Osteocyte (in vitro differentiated cells): Measurements from ENCODE around the gene FOXD4L3. TPM values are rescaled to one million over a fixed set of nuclear protein-coding genes. Genes with fewer than 3 reads are reported as not detected.
"Not testable (repeated sequence)": the region's sequence is repeated elsewhere in the genome, so short reads cannot be mapped to it uniquely, and the experiment has no call there.

Experiments used
- DNase-seq: peaks from one replicate; pipeline ENCODE4 v3.0.0; 2021; ENCODE audit warnings: mixed read lengths; ENCODE audit not compliant: unreplicated experiment; ENCODE audit errors: extremely low spot score
- H3K27ac Mint-ChIP-seq: one replicate; pipeline ENCODE4 v1.8.0; 2021; ENCODE audit warnings: mild to moderate bottlenecking, mixed read lengths; ENCODE audit not compliant: unreplicated experiment
- H3K27me3 Mint-ChIP-seq: one replicate; pipeline ENCODE4 v1.8.0; 2021; ENCODE audit warnings: mixed read lengths; ENCODE audit not compliant: unreplicated experiment
- H3K36me3 Mint-ChIP-seq: one replicate; pipeline ENCODE4 v1.8.0; 2021; ENCODE audit warnings: mixed read lengths; ENCODE audit not compliant: unreplicated experiment
- H3K4me1 Mint-ChIP-seq: one replicate; pipeline ENCODE4 v1.8.0; 2021; ENCODE audit warnings: mixed read lengths; ENCODE audit not compliant: unreplicated experiment
- H3K4me3 Mint-ChIP-seq: one replicate; pipeline ENCODE4 v1.8.0; 2021; ENCODE audit warnings: mild to moderate bottlenecking, moderate library complexity, mixed read lengths; ENCODE audit not compliant: unreplicated experiment
- H3K9me3 Mint-ChIP-seq: one replicate; pipeline ENCODE4 v1.8.0; 2021; ENCODE audit warnings: mixed read lengths; ENCODE audit not compliant: unreplicated experiment
- total RNA-seq: library from RNA; stranded (reverse); gene quantifications from 2 replicates; pipeline ENCODE4 v1.2.1, GENCODE V29; 2021
- TF ChIP-seq, protein P1 (sequence below): fragments of 200-600 bp; sonication (generic); IDR thresholded peaks from 2 replicates; pipeline ENCODE4 v1.5.0; 2021; ENCODE audit warnings: antibody characterized with exemption, mild to moderate bottlenecking, moderate library complexity

Gene FOXD4L3
- total RNA-seq, 1 donor from 2014 or later: not detected

DNA sequence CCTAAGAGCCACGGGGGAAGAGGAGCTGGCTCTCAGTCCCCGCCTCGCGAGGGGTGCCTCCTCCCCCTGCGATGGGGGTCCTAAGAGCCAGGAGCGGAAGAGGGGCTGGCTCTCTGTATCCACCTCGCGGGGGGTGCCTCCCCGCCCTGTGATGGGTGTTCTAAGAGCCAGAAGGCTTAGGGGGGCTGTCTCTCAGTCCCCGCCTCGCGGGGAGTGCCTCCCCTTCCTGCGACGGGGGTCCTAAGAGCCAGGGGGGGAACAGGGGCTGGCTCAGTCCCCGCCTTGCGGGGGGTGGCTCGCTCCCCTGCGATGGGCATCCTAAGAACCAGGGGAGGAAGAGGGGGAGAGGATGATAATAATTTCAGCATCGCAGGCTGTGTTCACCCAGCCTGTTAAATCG, 21.9 kb downstream of the FOXD4L3 start:
- H3K27ac Mint-ChIP-seq, H3K36me3 Mint-ChIP-seq, H3K4me3 Mint-ChIP-seq, DNase-seq, H3K27me3 Mint-ChIP-seq, H3K4me1 Mint-ChIP-seq, H3K9me3 Mint-ChIP-seq: not testable (repeated sequence)

DNA sequence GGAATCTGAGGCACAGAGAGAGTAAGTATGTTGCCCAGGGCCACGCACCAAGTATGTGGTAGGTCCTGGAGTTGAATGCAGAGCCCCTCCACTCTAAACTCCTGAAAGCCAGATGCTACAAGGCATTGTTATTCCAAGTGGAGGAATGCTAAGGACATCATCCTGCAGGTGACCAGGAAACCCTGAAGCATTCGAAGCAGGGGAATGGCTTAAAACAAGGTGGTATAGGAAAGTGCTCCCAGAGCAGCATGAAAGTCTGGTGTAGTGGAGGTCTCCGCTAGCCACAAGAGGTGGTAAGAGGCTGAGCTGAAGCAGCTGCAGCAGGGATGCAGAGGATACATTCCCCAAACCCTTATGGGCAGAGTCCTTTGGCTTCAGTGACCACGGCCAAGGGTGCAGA, 26.4 kb downstream of the FOXD4L3 start:
- H3K9me3 Mint-ChIP-seq, H3K4me3 Mint-ChIP-seq, H3K27ac Mint-ChIP-seq, H3K4me1 Mint-ChIP-seq, H3K27me3 Mint-ChIP-seq, H3K36me3 Mint-ChIP-seq, DNase-seq: not testable (repeated sequence)

DNA sequence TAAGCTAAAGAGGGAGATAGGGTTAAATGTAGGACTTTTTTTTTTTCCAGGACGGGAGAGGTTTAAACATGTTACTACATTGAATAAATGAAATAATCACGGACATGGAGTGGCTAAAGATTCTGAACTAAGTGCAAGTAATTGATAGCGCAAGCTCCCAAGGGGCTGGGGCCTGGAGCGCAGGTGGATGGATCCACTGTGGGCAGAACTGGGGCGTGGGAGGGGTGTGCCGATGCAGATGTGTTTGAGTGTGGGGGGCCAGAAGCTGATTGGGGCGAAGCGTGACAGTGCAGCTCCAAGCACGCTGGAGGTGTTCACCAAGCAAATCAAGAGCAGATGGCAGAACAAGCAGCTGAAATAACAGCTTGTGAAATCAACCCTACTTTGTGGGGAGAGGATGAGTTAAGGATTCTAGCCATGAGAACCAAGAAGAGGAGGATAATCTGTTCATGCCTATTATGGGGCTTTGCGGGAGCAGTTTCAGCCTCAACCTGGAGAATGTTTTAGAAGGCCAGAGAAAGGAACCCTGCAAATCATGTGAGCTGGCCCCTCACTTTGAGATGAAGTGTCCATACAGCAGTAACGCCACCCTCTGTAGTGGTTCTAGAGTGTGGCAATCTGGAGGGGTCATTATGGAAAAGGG, 28.0 kb downstream of the FOXD4L3 start:
- not testable (repeated sequence) for H3K4me1 Mint-ChIP-seq, H3K27me3 Mint-ChIP-seq, H3K36me3 Mint-ChIP-seq, H3K4me3 Mint-ChIP-seq, DNase-seq, H3K27ac Mint-ChIP-seq, H3K9me3 Mint-ChIP-seq

DNA sequence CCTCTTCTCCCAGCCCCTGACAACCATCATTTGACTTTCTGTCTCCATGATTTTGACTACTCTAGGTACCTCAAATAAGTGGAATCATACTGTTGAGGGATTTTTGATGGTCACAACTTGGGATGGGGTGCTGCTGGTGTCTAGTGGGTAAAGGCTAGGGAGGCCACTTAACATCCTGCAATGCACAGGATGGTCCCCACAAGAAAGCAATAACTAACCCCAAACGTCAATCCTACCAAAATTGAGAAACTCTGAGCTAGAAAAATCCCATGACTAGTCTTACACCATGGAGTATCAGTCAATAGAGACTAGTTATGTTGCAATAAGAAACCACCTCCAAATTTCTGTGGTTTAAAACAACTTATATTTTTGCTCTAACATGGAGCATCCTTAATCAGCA, 29.5 kb downstream of the FOXD4L3 start:
- not testable (repeated sequence) for H3K27ac Mint-ChIP-seq, H3K36me3 Mint-ChIP-seq, DNase-seq, H3K27me3 Mint-ChIP-seq, H3K4me1 Mint-ChIP-seq, H3K4me3 Mint-ChIP-seq, H3K9me3 Mint-ChIP-seq

DNA sequence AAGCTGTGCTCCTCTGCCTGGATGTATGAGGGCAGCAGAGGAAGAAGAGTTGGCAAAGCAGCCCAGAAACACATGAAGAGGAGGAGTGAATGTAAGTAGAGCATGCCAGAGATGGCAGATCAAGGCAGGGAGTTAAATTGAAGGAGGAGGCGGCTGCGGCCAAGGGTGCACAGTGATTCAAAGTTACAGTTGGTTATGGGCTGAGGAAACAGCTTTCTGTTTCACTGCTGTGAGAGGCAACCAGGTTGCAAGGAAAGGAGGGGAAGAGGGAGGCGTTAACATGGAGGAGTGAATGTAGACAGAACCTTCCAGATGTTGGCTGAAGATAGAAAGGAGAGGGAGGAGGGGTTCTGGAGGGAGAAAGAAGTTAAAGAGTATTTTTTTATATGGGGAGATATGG, 33.3 kb downstream of the FOXD4L3 start:
- not testable (repeated sequence) for H3K9me3 Mint-ChIP-seq, H3K4me1 Mint-ChIP-seq, H3K27ac Mint-ChIP-seq, H3K36me3 Mint-ChIP-seq, DNase-seq, H3K4me3 Mint-ChIP-seq
- peaks cover 13% of the 10 kb centered on the region for H3K27me3 Mint-ChIP-seq

DNA sequence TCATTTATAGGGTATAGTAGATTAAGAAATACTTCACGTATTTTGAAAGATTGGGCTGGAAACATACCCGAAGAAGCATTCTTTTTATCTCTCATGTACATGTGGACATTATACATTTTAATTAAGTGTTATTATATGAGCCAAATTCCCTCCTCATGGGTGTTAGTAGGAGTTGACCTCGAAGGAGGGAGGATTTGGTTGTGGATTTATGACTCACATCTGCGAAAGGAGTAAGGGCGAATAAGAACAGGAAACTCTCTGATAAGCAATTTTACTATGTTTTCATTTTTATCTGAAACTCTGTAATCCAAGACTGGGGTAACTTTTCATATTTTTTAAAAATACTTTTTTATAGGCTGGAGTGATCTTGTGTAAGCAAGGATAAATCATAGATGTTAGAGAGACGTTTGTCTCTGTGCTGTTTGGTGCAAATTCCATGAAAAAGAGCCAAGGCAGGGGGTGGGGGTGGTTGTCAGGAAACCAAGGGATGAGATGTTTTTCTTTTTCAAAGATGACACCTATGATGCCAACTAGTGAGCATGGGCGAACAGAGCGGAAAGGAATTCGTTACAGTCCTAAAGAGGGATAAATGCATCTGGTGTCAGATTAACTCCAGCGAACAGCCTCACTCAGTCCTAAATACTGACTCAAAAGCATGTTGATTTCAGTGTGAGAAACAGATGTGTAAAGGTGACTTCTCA, 34.1 kb downstream of the FOXD4L3 start:
- not testable (repeated sequence) for H3K9me3 Mint-ChIP-seq, H3K36me3 Mint-ChIP-seq, H3K4me3 Mint-ChIP-seq, DNase-seq, H3K27ac Mint-ChIP-seq, H3K4me1 Mint-ChIP-seq
- peaks cover 13% of the 10 kb centered on the region for H3K27me3 Mint-ChIP-seq

DNA sequence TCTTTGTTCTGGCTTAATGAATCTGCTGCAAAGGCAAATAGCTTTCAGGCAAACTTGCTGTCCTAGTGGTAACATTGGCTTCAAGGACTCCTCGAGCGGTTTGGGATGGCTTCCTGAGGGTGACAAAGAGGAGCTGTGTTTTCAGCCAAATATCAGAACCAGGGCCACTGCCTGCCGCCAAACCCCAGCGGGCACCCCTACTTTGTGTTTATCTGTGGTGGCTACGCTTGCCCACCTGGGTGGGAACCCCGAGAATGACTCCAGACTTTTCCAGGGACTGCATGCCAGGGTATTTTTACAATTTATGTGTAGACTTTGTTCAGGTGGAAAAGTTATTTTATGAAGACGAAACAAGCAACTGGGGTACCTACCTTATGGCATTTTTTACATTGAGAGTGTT, 35.3 kb downstream of the FOXD4L3 start:
- H3K36me3 Mint-ChIP-seq, H3K4me1 Mint-ChIP-seq: not testable (repeated sequence)

DNA sequence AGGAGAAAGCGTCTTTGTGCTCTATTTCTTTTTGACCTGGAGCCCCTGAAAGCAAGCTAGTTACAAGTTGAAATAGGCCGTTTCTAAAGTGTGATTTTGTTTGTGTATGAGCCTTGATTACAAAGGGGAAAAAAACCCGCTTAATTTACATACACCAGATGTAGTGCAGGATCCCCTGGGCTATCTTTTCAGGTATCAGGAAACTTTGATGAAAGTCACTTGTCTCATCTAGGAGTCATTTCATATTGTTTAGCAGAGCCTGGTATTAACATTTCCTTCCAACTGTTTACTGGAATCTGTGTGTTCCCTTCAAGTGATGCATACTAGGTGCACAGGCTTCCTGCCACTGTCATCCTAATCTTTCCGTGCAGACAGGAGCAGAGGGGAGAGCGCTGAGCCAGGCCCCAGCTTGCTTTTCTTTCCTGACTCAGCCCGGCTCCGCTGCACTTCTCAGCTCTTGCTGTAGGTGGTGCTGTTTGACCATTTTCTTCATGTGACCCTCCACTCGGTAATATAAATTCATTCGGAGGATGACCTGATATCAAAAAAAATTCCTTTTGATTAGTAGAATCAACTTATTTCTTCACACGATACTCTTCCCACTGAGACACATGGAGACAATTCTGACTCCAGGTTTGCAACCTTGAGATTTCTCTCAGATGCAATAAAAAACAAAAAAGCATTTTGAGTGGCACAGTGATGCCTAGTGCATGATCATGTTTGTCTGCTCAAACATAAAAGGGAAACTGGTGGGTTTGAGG, 39.8 kb downstream of the FOXD4L3 start:
- H3K9me3 Mint-ChIP-seq, H3K27ac Mint-ChIP-seq, H3K4me1 Mint-ChIP-seq, H3K36me3 Mint-ChIP-seq, H3K4me3 Mint-ChIP-seq, DNase-seq: not testable (repeated sequence)
- H3K27me3 Mint-ChIP-seq: peaks cover 21% of the 10 kb centered on the region
- TF ChIP-seq, protein P1, sequence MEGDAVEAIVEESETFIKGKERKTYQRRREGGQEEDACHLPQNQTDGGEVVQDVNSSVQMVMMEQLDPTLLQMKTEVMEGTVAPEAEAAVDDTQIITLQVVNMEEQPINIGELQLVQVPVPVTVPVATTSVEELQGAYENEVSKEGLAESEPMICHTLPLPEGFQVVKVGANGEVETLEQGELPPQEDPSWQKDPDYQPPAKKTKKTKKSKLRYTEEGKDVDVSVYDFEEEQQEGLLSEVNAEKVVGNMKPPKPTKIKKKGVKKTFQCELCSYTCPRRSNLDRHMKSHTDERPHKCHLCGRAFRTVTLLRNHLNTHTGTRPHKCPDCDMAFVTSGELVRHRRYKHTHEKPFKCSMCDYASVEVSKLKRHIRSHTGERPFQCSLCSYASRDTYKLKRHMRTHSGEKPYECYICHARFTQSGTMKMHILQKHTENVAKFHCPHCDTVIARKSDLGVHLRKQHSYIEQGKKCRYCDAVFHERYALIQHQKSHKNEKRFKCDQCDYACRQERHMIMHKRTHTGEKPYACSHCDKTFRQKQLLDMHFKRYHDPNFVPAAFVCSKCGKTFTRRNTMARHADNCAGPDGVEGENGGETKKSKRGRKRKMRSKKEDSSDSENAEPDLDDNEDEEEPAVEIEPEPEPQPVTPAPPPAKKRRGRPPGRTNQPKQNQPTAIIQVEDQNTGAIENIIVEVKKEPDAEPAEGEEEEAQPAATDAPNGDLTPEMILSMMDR: peak; percentile 26

More for the DNA sequence above, 35.3 kb downstream of the FOXD4L3 start:
- peaks cover 13% of the 10 kb centered on the region for H3K27me3 Mint-ChIP-seq
- not testable (repeated sequence) for H3K27ac Mint-ChIP-seq, H3K9me3 Mint-ChIP-seq, H3K4me3 Mint-ChIP-seq, DNase-seq

DNA sequence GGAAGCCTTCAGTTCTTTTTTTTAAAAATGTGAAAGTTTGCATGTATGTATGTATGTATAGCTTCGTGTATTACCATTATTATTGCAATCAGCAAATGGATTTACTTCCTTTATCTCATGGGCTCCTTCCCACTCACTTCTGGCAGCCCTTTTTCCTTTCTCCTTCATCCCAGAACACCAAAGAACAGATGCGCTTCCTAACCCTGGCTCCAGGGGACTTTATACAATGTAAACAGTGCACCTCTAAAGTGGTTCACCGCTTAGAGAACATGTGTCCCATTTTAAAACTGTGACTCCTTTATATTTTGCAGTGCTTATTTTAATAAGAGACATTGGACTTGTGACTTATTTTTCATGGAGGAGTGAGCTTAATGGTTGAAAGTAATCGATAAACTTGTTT, 40.6 kb downstream of the FOXD4L3 start:
- H3K27ac Mint-ChIP-seq, DNase-seq, H3K4me3 Mint-ChIP-seq, H3K4me1 Mint-ChIP-seq, H3K9me3 Mint-ChIP-seq, H3K36me3 Mint-ChIP-seq: not testable (repeated sequence)
- peaks cover 19% of the 10 kb centered on the region for H3K27me3 Mint-ChIP-seq

DNA sequence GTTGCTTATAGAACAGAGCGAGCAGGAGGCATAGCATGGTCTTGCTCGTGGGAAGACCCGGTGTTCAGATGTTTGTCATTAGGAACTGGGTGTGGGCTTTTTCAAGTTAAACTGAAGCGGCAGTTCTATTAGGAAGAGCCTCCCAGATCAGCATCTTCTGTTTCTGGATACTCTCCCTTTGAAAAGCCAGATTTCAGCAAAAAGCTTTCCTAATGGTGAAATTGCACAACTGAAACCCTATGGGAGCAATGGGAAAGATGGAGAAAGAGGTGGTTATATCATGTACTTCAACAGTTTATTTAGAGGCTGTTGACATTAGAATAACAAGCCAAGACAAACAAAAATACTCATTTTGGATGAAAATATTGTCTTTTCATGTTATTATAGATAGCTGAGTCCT, 41.3 kb downstream of the FOXD4L3 start:
- not testable (repeated sequence) for H3K27ac Mint-ChIP-seq, H3K36me3 Mint-ChIP-seq

DNA sequence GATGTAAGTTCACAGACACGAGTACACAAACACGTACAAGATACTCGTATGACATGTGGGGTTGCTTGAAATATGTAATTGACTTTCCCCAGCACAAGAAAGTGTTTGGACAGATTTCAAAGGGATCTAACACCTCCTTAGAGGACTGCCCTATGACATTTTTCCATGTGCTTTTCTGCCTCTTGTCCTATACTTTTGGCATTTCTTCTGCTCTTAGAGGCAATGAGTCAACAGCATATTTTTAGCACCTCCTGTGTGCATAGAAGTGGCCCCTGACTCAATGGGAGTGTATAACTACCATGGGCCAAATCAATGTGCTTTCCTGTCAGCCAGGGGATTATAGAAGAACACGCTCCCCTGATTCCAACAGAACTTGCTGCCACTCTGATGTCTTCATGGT, 49.0 kb downstream of the FOXD4L3 start:
- not testable (repeated sequence) for DNase-seq, H3K4me1 Mint-ChIP-seq, H3K4me3 Mint-ChIP-seq, H3K27ac Mint-ChIP-seq, H3K36me3 Mint-ChIP-seq, H3K9me3 Mint-ChIP-seq
- peaks cover 30% of the 10 kb centered on the region for H3K27me3 Mint-ChIP-seq

More for the DNA sequence above, 41.3 kb downstream of the FOXD4L3 start:
- not testable (repeated sequence) for H3K9me3 Mint-ChIP-seq, H3K4me1 Mint-ChIP-seq, H3K4me3 Mint-ChIP-seq, DNase-seq
- peaks cover 25% of the 10 kb centered on the region for H3K27me3 Mint-ChIP-seq
